Liver (tissue), 9 donors: ENCODE measurements around the gene ACOT7. TPM values are rescaled to one million over a fixed set of nuclear protein-coding genes. Genes with fewer than 3 reads are reported as not detected.
"Not testable (repeated sequence)": the region's sequence is repeated elsewhere in the genome, so short reads cannot be mapped to it uniquely, and the experiment has no call there.

ENCODE experiments used
- DNase-seq: peaks from one replicate; pipeline ENCODE4 v3.0.0-alpha.2; 2017; ENCODE audit warnings: low spot score
- H3K27ac ChIP-seq, 2 donors: one replicate each; pipeline ENCODE4 v1.7.0; 2013; ENCODE audit warnings: inconsistent platforms in 2 of 2, low read length in 2 of 2, control low read depth in 1 of 2, low read depth in 1 of 2, mild to moderate bottlenecking in 1 of 2
- H3K27me3 ChIP-seq, 4 donors: one replicate each; pipeline versions ENCODE4 v1.6.1 to v1.7.0; 2013; ENCODE audit warnings: low read length in 3 of 4, inconsistent platforms in 1 of 4, mild to moderate bottlenecking in 1 of 4, moderate library complexity in 1 of 4; ENCODE audit not compliant: control insufficient read depth in 4 of 4, insufficient read depth in 4 of 4
- H3K36me3 ChIP-seq, 4 donors: one replicate each; pipeline versions ENCODE4 v1.6.1 to v1.7.0; 2013; ENCODE audit warnings: low read length in 3 of 4, mild to moderate bottlenecking in 3 of 4, low read depth in 1 of 4, moderate library complexity in 1 of 4; ENCODE audit not compliant: control insufficient read depth in 4 of 4, insufficient read depth in 3 of 4
- H3K4me1 ChIP-seq, 4 donors: one replicate each; pipeline versions ENCODE4 v1.6.1 to v1.7.0; 2013; ENCODE audit warnings: low read length in 3 of 4, mild to moderate bottlenecking in 3 of 4, moderate library complexity in 1 of 4; ENCODE audit not compliant: control insufficient read depth in 4 of 4, insufficient read depth in 4 of 4
- H3K4me3 ChIP-seq, 3 donors: one replicate each; pipeline versions ENCODE4 v1.6.1 to v1.7.0; 2013; ENCODE audit warnings: low read length in 3 of 3, control low read depth in 1 of 3, low read depth in 1 of 3, mild to moderate bottlenecking in 1 of 3
- H3K9ac ChIP-seq, 2 donors: one replicate each; pipeline ENCODE4 v1.7.0; 2013; ENCODE audit warnings: low read length in 2 of 2, mild to moderate bottlenecking in 2 of 2, moderate library complexity in 2 of 2, control low read depth in 1 of 2, low read depth in 1 of 2
- H3K9me3 ChIP-seq, 4 donors: one replicate each; pipeline versions ENCODE4 v1.6.1 to v1.7.0; 2013; ENCODE audit warnings: low read length in 3 of 4; ENCODE audit not compliant: control insufficient read depth in 4 of 4
- EGR1 ChIP-seq, 2 donors: IDR thresholded peaks; 2 replicates each; pipeline ENCODE4 v1.6.1; 2016 to 2018; ENCODE audit warnings: antibody characterized with exemption in 2 of 2, low read depth in 2 of 2
- FOXA1 ChIP-seq: IDR thresholded peaks from 2 replicates; pipeline ENCODE4 v1.6.1; 2016; ENCODE audit warnings: antibody characterized with exemption
- GABPA ChIP-seq, 2 donors: IDR thresholded peaks in 1 of 2; conservative IDR thresholded peaks in 1 of 2; 2 replicates each; pipeline ENCODE4 v1.6.1; 2016; ENCODE audit warnings: antibody characterized with exemption in 2 of 2, mild to moderate bottlenecking in 1 of 2, moderate library complexity in 1 of 2
- HNF4A ChIP-seq, 2 donors: conservative IDR thresholded peaks; 2 replicates each; pipeline ENCODE4 v1.6.1; 2016; ENCODE audit warnings: antibody characterized with exemption in 2 of 2, mild to moderate bottlenecking in 2 of 2
- NR2F2 ChIP-seq: IDR thresholded peaks from 2 replicates; pipeline ENCODE4 v1.6.1; 2016; ENCODE audit warnings: antibody characterized with exemption
- RAD21 ChIP-seq, 2 donors: IDR thresholded peaks; 2 replicates each; pipeline ENCODE4 v1.6.1; 2016; ENCODE audit warnings: antibody characterized with exemption in 2 of 2, mild to moderate bottlenecking in 2 of 2
- RXRA ChIP-seq, 2 donors: IDR thresholded peaks; 2 replicates each; pipeline ENCODE4 v1.6.1; 2017 to 2018; ENCODE audit warnings: antibody characterized with exemption in 2 of 2, mild to moderate bottlenecking in 1 of 2
- SP1 ChIP-seq: IDR thresholded peaks from 2 replicates; pipeline ENCODE4 v1.6.1; 2018; ENCODE audit warnings: antibody characterized with exemption, mild to moderate bottlenecking
- TAF1 ChIP-seq: conservative IDR thresholded peaks from 2 replicates; pipeline ENCODE4 v1.6.1; 2016; ENCODE audit warnings: antibody characterized with exemption, mild to moderate bottlenecking
- WGBS: extraction: QIAGEN DNeasy Blood & Tissue Kit; methylation state at CpG from one replicate; pipeline ENCODE4 v1.1.7; 2013; 5-methylcytosine and 5-hydroxymethylcytosine counted together
- polyA plus RNA-seq, 2 donors: library from polyadenylated mRNA; stranded (reverse) in 1 of 2; unstranded in 1 of 2; fragments of 200-250 nt in 1 of 2; fragments of >200 nt in 1 of 2; fragmentation: Nextera tagmentation in 1 of 2; extraction: Ambion mirVana in 1 of 2; gene quantifications; one replicate each; pipeline versions ENCODE4 v1.2.1 to v1.2.3, GENCODE V29; 2013 to 2015
- total RNA-seq, 2 donors: library from RNA; depleted of rRNA; stranded (reverse); fragments of >200 nt; gene quantifications; one replicate each; pipeline ENCODE4 v1.2.3, GENCODE V29; 2014
- TF ChIP-seq, protein P1 (sequence below): fragments of 150-350 bp; IDR thresholded peaks from 2 replicates; pipeline ENCODE4 v1.5.1; 2017; ENCODE audit warnings: improper control_type of control experiment, low read depth, low read length; ENCODE audit not compliant: missing input control
- TF ChIP-seq, protein P2 (sequence below): IDR thresholded peaks from 2 replicates; pipeline ENCODE4 v1.6.1; 2016; ENCODE audit warnings: antibody characterized with exemption
- TF ChIP-seq, protein P3 (sequence below): IDR thresholded peaks from 2 replicates; pipeline ENCODE4 v1.6.1; 2016; ENCODE audit warnings: antibody characterized with exemption
- donor health status: healthy.
- donor health status: healthy.
- donor health status: healthy.
- donor health status: healthy.
- donor health status: healthy.

Gene ACOT7
- total and polyA plus RNA-seq, 4 donors: 8.7 to 14.4 (median 10.4) TPM

DNA sequence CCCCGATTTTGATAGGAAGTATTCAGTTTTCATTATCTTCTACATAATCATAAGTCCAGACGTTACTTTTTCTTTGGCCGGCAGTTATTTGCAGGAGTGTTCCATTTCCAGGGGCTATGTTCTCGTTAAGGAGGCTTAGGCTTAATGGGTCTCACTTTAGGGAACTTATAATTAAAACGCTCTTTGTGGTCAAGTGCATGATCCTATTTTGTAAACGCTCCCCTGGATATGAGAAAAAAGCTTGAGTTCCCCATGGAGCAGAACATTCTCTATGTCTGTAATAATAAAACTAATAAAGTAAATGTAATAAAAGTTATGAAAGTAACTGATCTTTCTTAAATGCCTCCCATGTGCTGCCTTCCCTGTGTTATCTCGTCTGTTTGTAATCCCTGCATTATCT, 84.0 kb downstream of the ACOT7 start:
- no peak for DNase-seq
- Histone ChIP-seq H3K27ac (no peak overlapping the region), H3K9me3 (no peaks in the 10 kb centered on the region), H3K9ac (no peak overlapping the region), H3K4me3 (no peak overlapping the region), H3K4me1 (no peaks in the 10 kb centered on the region), H3K36me3 (peaks cover 0 to 6% (median 2%) of the 10 kb centered on the region in 4 donors), H3K27me3 (no peaks in the 10 kb centered on the region)
- 94% methylated on average over 7 of the region's 7 CpGs for WGBS
- no peak for TF ChIP-seq GABPA (IDR thresholded peaks at IDR 0.05 in 1 of 2, conservative IDR thresholded peaks at IDR 0.05 in 1 of 2)
- TF ChIP-seq RXRA (IDR thresholded peaks at IDR 0.05): no peak
- TF ChIP-seq, protein P1, sequence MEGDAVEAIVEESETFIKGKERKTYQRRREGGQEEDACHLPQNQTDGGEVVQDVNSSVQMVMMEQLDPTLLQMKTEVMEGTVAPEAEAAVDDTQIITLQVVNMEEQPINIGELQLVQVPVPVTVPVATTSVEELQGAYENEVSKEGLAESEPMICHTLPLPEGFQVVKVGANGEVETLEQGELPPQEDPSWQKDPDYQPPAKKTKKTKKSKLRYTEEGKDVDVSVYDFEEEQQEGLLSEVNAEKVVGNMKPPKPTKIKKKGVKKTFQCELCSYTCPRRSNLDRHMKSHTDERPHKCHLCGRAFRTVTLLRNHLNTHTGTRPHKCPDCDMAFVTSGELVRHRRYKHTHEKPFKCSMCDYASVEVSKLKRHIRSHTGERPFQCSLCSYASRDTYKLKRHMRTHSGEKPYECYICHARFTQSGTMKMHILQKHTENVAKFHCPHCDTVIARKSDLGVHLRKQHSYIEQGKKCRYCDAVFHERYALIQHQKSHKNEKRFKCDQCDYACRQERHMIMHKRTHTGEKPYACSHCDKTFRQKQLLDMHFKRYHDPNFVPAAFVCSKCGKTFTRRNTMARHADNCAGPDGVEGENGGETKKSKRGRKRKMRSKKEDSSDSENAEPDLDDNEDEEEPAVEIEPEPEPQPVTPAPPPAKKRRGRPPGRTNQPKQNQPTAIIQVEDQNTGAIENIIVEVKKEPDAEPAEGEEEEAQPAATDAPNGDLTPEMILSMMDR: no peak
- no peak for TF ChIP-seq FOXA1
- no peak for TF ChIP-seq EGR1 (IDR thresholded peaks at IDR 0.05; ENCODE audit: low read depth in 2 of 2)
- no peak for TF ChIP-seq HNF4A (conservative IDR thresholded peaks at IDR 0.05)
- no peak for TF ChIP-seq TAF1
- TF ChIP-seq NR2F2: no peak
- no peak for TF ChIP-seq SP1
- TF ChIP-seq, protein P2, sequence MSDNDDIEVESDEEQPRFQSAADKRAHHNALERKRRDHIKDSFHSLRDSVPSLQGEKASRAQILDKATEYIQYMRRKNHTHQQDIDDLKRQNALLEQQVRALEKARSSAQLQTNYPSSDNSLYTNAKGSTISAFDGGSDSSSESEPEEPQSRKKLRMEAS: no peak

DNA sequence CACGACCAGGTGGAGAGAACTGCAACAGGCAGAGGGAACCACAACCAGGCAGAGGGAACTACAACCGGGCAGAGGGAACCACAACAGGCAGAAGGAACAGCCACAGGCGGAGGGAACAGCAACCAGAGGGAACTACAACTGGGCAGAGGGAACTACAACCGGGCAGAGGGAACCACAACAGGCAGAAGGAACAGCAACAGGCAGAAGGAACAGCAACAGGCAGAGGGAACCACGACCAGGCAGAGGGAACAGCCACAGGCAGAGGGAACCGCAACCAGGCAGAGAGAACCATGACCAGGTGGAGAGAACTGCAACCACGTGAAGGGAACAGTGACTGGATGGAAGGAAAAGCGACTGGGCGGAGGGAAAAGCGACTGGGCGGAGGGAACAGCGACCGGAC, 85.1 kb downstream of the ACOT7 start:
- no peaks in the 10 kb centered on the region for H3K9me3 ChIP-seq
- H3K4me3 ChIP-seq: no peak overlapping the region
- 95% methylated on average over 13 of the region's 13 CpGs for WGBS

DNA sequence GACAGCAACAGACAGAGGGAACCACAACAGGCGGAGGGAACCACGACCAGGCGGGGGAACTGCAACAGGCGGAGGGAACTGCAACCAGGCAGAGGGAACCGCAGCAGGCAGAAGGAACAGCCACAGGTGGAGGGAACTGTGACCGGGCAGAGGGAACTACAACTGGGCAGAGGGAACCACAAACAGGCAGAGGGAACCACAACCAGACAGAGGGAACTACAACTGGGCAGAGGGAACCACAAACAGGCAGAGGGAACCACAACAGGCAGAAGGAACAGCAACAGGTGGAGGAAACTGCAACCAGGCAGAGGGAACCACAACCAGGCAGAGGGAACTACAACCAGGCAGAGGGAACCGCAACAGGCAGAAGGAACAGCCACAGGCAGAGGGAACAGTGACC, 85.9 kb downstream of the ACOT7 start:
- H3K27me3 ChIP-seq, H3K36me3 ChIP-seq, H3K4me1 ChIP-seq, H3K4me3 ChIP-seq, DNase-seq, H3K27ac ChIP-seq, H3K9me3 ChIP-seq, H3K9ac ChIP-seq: not testable (repeated sequence)
- WGBS: 93% methylated on average over 7 of the region's 7 CpGs

More for the DNA sequence above, 85.1 kb downstream of the ACOT7 start:
- Histone ChIP-seq H3K27me3 (no peaks in the 10 kb centered on the region), H3K36me3 (peaks cover 0 to 4% (median 0%) of the 10 kb centered on the region in 4 donors), H3K4me1 (no peaks in the 10 kb centered on the region), H3K9ac (no peak overlapping the region), H3K27ac (no peak overlapping the region)
- no peak for DNase-seq
- TF ChIP-seq, protein P3, sequence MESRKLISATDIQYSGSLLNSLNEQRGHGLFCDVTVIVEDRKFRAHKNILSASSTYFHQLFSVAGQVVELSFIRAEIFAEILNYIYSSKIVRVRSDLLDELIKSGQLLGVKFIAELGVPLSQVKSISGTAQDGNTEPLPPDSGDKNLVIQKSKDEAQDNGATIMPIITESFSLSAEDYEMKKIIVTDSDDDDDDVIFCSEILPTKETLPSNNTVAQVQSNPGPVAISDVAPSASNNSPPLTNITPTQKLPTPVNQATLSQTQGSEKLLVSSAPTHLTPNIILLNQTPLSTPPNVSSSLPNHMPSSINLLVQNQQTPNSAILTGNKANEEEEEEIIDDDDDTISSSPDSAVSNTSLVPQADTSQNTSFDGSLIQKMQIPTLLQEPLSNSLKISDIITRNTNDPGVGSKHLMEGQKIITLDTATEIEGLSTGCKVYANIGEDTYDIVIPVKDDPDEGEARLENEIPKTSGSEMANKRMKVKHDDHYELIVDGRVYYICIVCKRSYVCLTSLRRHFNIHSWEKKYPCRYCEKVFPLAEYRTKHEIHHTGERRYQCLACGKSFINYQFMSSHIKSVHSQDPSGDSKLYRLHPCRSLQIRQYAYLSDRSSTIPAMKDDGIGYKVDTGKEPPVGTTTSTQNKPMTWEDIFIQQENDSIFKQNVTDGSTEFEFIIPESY: no peak
- TF ChIP-seq RAD21 (IDR thresholded peaks at IDR 0.05): no peak
- TF ChIP-seq TAF1: no peak
- no peak for TF ChIP-seq FOXA1
- TF ChIP-seq HNF4A (conservative IDR thresholded peaks at IDR 0.05): no peak
